Uterus (tissue), 2 donors: ENCODE data around the gene MRPS6.

ENCODE experiments used
- CTCF ChIP-seq, 4 experiments: fragments of 200-600 bp in 2 of 4; fragments of 450-650 bp in 2 of 4; sonication (generic) in 2 of 4; IDR thresholded peaks; one replicate each; pipeline ENCODE4 v1.5.1; 2016 to 2019; ENCODE audit warnings: antibody characterized with exemption in 4 of 4, mild to moderate bottlenecking in 2 of 4, moderate library complexity in 1 of 4
- POLR2A ChIP-seq, 2 donors: fragments of 450-650 bp; IDR thresholded peaks; one replicate each; pipeline ENCODE4 v1.6.1; 2016; ENCODE audit warnings: antibody characterized with exemption in 2 of 2, mild to moderate bottlenecking in 1 of 2, moderate library complexity in 1 of 2

- no peak for TF ChIP-seq CTCF (IDR thresholded peaks at IDR 0.05)
- no peak for TF ChIP-seq POLR2A (IDR thresholded peaks at IDR 0.05)
Observed at GRCh38 chr21:34183331-34183928, 110.1 kb downstream of the MRPS6 start.
